Prostate gland (tissue), 2 donors: ENCODE measurements around the gene SHFL.

Experiments used
- POLR2A ChIP-seq: fragments of 450-650 bp; IDR thresholded peaks from one replicate; pipeline ENCODE4 v1.6.1; 2016; ENCODE audit warnings: antibody characterized with exemption, mild to moderate bottlenecking
- POLR2AphosphoS5 ChIP-seq: sonication (generic); formaldehyde crosslinking; IDR thresholded peaks from one replicate; pipeline ENCODE4 v1.6.1; 2017; ENCODE audit warnings: antibody characterized with exemption
- TF ChIP-seq, protein P1 (sequence below), 4 experiments: fragments of 200-600 bp in 2 of 4; fragments of 450-650 bp in 2 of 4; sonication (generic) in 2 of 4; IDR thresholded peaks; 1 replicate in 3 of 4; 2 replicates in 1 of 4; pipeline ENCODE4 v1.5.1; 2016 to 2019; ENCODE audit warnings: antibody characterized with exemption in 4 of 4, mild to moderate bottlenecking in 2 of 4, moderate library complexity in 2 of 4

DNA sequence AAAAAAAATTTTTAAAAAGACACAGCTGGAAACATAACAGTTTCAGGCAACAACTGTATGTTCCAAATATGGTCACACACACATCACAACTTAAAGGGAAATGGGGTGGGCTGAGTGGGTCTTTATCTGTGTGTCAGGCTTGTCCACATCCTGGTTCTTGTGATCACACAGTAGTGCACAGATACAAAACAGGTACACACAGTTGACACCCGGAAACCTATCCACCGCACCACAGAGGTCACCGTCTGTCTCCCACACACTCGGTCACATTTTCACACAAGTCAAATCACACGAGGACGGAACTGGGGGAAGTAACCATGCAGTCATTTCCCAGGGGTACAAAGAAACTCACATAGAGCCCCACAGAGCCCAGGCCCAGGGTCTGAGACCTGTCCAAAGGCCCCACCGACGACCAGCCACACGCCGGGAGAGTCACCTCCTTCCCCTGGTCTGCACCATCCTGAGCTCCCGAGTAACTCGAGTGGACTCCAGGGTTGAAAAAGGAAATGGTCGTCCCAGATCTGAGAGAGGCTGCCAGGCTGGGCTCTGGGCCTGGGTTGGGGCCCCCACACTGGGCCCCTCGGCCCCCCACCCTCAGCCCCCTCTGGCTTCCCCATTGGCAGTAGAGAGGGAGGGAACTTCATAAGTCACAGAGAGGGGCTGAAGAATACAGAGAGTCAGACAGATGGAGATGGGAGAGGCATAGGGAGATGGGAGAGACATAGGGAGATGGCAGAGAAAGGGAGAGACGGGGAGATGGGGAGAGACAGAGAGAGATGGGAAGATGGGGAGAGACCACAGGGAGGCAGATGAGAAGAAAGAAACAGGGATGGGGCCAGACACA is 18.8 kb downstream of the SHFL start:
- TF ChIP-seq, protein P1, sequence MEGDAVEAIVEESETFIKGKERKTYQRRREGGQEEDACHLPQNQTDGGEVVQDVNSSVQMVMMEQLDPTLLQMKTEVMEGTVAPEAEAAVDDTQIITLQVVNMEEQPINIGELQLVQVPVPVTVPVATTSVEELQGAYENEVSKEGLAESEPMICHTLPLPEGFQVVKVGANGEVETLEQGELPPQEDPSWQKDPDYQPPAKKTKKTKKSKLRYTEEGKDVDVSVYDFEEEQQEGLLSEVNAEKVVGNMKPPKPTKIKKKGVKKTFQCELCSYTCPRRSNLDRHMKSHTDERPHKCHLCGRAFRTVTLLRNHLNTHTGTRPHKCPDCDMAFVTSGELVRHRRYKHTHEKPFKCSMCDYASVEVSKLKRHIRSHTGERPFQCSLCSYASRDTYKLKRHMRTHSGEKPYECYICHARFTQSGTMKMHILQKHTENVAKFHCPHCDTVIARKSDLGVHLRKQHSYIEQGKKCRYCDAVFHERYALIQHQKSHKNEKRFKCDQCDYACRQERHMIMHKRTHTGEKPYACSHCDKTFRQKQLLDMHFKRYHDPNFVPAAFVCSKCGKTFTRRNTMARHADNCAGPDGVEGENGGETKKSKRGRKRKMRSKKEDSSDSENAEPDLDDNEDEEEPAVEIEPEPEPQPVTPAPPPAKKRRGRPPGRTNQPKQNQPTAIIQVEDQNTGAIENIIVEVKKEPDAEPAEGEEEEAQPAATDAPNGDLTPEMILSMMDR (IDR thresholded peaks at IDR 0.05) = no peak
- TF ChIP-seq POLR2A (no peak), POLR2AphosphoS5 (no peak)
